Aorta (tissue), 5 donors: ENCODE results near the gene EPHA4. TPM values are rescaled to one million over a fixed set of nuclear protein-coding genes. Genes with fewer than 3 reads are reported as not detected.

Experiments used
- ATAC-seq: fragments of 200-7000 bp; cut with Tn5 transposase; one replicate; pipeline ENCODE4 v1.9.1; 2022; ENCODE audit warnings: moderate library complexity; ENCODE audit not compliant: low FRiP score
- DNase-seq, 2 donors: peaks; one replicate each; pipeline ENCODE4 v3.0.0-alpha.2; 2020
- H3K27ac ChIP-seq, 2 donors: one replicate each; pipeline ENCODE4 v1.5.1; 2013; ENCODE audit warnings: low read length in 2 of 2, mild to moderate bottlenecking in 2 of 2, moderate library complexity in 2 of 2, control low read depth in 1 of 2, inconsistent platforms in 1 of 2, low read depth in 1 of 2
- H3K27me3 ChIP-seq, 2 donors: one replicate each; pipeline ENCODE4 v1.6.1; 2013; ENCODE audit warnings: control low read depth in 1 of 2, low read length in 1 of 2, mild to moderate bottlenecking in 1 of 2, moderate library complexity in 1 of 2; ENCODE audit not compliant: insufficient read depth in 2 of 2, control insufficient read depth in 1 of 2
- H3K36me3 ChIP-seq, 2 donors: one replicate each; pipeline ENCODE4 v1.6.1; 2013; ENCODE audit warnings: control low read depth in 1 of 2, low read length in 1 of 2, mild to moderate bottlenecking in 1 of 2; ENCODE audit not compliant: insufficient read depth in 2 of 2, control insufficient read depth in 1 of 2
- H3K4me1 ChIP-seq, 2 donors: one replicate each; pipeline ENCODE4 v1.6.1; 2013; ENCODE audit warnings: low read length in 2 of 2, control low read depth in 1 of 2, mild to moderate bottlenecking in 1 of 2, moderate library complexity in 1 of 2; ENCODE audit not compliant: insufficient read depth in 2 of 2, control insufficient read depth in 1 of 2
- H3K4me3 ChIP-seq, 2 donors: one replicate each; pipeline ENCODE4 v1.5.1; 2013; ENCODE audit warnings: low read length in 2 of 2, control low read depth in 1 of 2, mild to moderate bottlenecking in 1 of 2
- H3K9me3 ChIP-seq: one replicate; pipeline ENCODE4 v1.6.1; 2013; ENCODE audit warnings: mild to moderate bottlenecking, low read length; ENCODE audit not compliant: control insufficient read depth
- WGBS, 2 donors: extraction: QIAGEN DNeasy Blood & Tissue Kit; methylation state at CpG; one replicate each; pipeline ENCODE4 v1.1.7; 2013; 5-methylcytosine and 5-hydroxymethylcytosine counted together
- intact Hi-C, 2 donors: fragments of 100-400 bp; cut with DNase I; formaldehyde crosslinking; loops; one replicate each; pipeline versions ENCODE4 v1.14.2 to v1.15.0; 2022
- polyA plus RNA-seq, 2 donors: library from polyadenylated mRNA; stranded (reverse); fragments of 200-250 nt; gene quantifications; one replicate each; pipeline ENCODE4 v1.2.3, GENCODE V29; 2013
- total RNA-seq, 2 donors: library from RNA; stranded (reverse); fragmentation: NEBNext Ultra II Directional; extraction: Animal tissue kit (Norgen Biotek cat#: 25700); gene quantifications; one replicate each; pipeline ENCODE4 v1.2.1, GENCODE V29; 2021
- donor health status: healthy with polysubstance abuse.
- donor health status: Bipolar disorder and iron deficiency.
- donor health status: DM: no; HTN: no; CAD: no.
- donor health status: DM: no; HTN: no; CAD: no.
- donor health status: DM: yes; HTN: yes; CAD: no.

The EPHA4 gene
- total and polyA plus RNA-seq, 4 donors: 2.9 to 32.1 (median 12.6) TPM

- Histone ChIP-seq H3K9me3 (no peaks in the 10 kb centered on the region), H3K4me3 (no peak overlapping the region), H3K27me3 (no peaks in the 10 kb centered on the region), H3K36me3 (no peaks in the 10 kb centered on the region), H3K4me1 (no peaks in the 10 kb centered on the region), H3K27ac (no peak overlapping the region)
- intact Hi-C loops: no loop called here
- no peak for ATAC-seq
- DNase-seq: no peak
These were observed 191.4 kb downstream of the EPHA4 start for GRCh38 chr2:221380686-221381085.

- H3K4me1 ChIP-seq: no peaks in the 10 kb centered on the region
- no peaks in the 10 kb centered on the region for H3K36me3 ChIP-seq
- no peaks in the 10 kb centered on the region for H3K9me3 ChIP-seq
- no peak overlapping the region for H3K27ac ChIP-seq
- intact Hi-C loops: no loop called here
- DNase-seq: no peak
- H3K4me3 ChIP-seq: no peak overlapping the region
- no peak for ATAC-seq
- 68 to 70% methylated on average over 5 of the region's 5 CpGs for WGBS, 2 donors
- no peaks in the 10 kb centered on the region for H3K27me3 ChIP-seq
These were observed 192.0 kb downstream of the EPHA4 start for GRCh38 chr2:221380062-221380461.

- WGBS, 2 donors: 87 to 90% methylated on average over 2 of the region's 2 CpGs
- H3K27me3 ChIP-seq: no peaks in the 10 kb centered on the region
- intact Hi-C loops: no loop called here
- H3K27ac ChIP-seq: no peak overlapping the region
- no peaks in the 10 kb centered on the region for H3K4me1 ChIP-seq
- no peak for ATAC-seq
- DNase-seq: no peak
- no peak overlapping the region for H3K4me3 ChIP-seq
- no peaks in the 10 kb centered on the region for H3K36me3 ChIP-seq
- peaks cover 2% of the 10 kb centered on the region for H3K9me3 ChIP-seq
These were observed 194.5 kb downstream of the EPHA4 start for GRCh38 chr2:221377597-221377996.

GRCh38 chr2:221377066-221377465 is 195.0 kb downstream of the EPHA4 start:
- no peak for DNase-seq
- Histone ChIP-seq H3K36me3 (no peaks in the 10 kb centered on the region), H3K27me3 (no peaks in the 10 kb centered on the region), H3K4me1 (no peaks in the 10 kb centered on the region), H3K9me3 (peaks cover 2% of the 10 kb centered on the region), H3K4me3 (no peak overlapping the region), H3K27ac (no peak overlapping the region)
- ATAC-seq: no peak
- WGBS, 2 donors: 95 to 96% methylated on average over 2 of the region's 2 CpGs
- intact Hi-C loops: no loop called here

- Histone ChIP-seq H3K4me3 (no peak overlapping the region), H3K36me3 (no peaks in the 10 kb centered on the region), H3K9me3 (peaks cover 2% of the 10 kb centered on the region), H3K27me3 (peaks cover 0 to 1% of the 10 kb centered on the region in 2 donors), H3K4me1 (no peaks in the 10 kb centered on the region), H3K27ac (no peak overlapping the region)
- no peak for ATAC-seq
- intact Hi-C loops: no loop called here
- WGBS, 2 donors: 93 to 94% methylated on average over 9 of the region's 9 CpGs
- no peak for DNase-seq
These were observed 197.9 kb downstream of the EPHA4 start for GRCh38 chr2:221374234-221374633.

- no peak for ATAC-seq
- WGBS, 2 donors: 67 to 73% methylated on average over 7 of the region's 7 CpGs
- intact Hi-C loops: no loop called here
These were observed 199.2 kb downstream of the EPHA4 start for GRCh38 chr2:221372907-221373306.

GRCh38 chr2:221372159-221372884 is 199.8 kb downstream of the EPHA4 start:
- H3K4me1 ChIP-seq: no peaks in the 10 kb centered on the region
- ATAC-seq: no peak
- peaks cover 0 to 1% of the 10 kb centered on the region in 2 donors for H3K27me3 ChIP-seq
- H3K36me3 ChIP-seq: no peaks in the 10 kb centered on the region
- no peak for DNase-seq
- H3K9me3 ChIP-seq: peaks cover 2% of the 10 kb centered on the region
- 22 to 27% methylated on average over 9 of the region's 9 CpGs for WGBS, 2 donors
- intact Hi-C loops: no loop called here
- no peak overlapping the region for H3K4me3 ChIP-seq
- no peak overlapping the region for H3K27ac ChIP-seq

More at GRCh38 chr2:221372907-221373306, 199.2 kb downstream of the EPHA4 start:
- Histone ChIP-seq H3K4me3 (no peak overlapping the region), H3K9me3 (peaks cover 2% of the 10 kb centered on the region), H3K4me1 (no peaks in the 10 kb centered on the region), H3K27ac (no peak overlapping the region), H3K36me3 (no peaks in the 10 kb centered on the region), H3K27me3 (peaks cover 0 to 1% of the 10 kb centered on the region in 2 donors)
- DNase-seq: no peak

GRCh38 chr2:221371347-221371746 is 200.8 kb downstream of the EPHA4 start:
- no peaks in the 10 kb centered on the region for H3K4me1 ChIP-seq
- DNase-seq (no peak), ATAC-seq (no peak)
- H3K4me3 ChIP-seq: no peak overlapping the region
- H3K9me3 ChIP-seq: peaks cover 2% of the 10 kb centered on the region
- intact Hi-C loops: no loop called here
- H3K27me3 ChIP-seq: peaks cover 0 to 1% of the 10 kb centered on the region in 2 donors
- WGBS, 2 donors: 67 to 82% methylated on average over 6 of the region's 6 CpGs
- H3K27ac ChIP-seq: no peak overlapping the region
- H3K36me3 ChIP-seq: no peaks in the 10 kb centered on the region

- intact Hi-C loops: no loop called here
These were observed 201.3 kb downstream of the EPHA4 start for GRCh38 chr2:221370857-221371211.

More at GRCh38 chr2:221370857-221371211, 201.3 kb downstream of the EPHA4 start:
- Histone ChIP-seq H3K36me3 (no peaks in the 10 kb centered on the region), H3K27me3 (peaks cover 0 to 1% of the 10 kb centered on the region in 2 donors), H3K27ac (no peak overlapping the region), H3K9me3 (peaks cover 2% of the 10 kb centered on the region), H3K4me1 (no peaks in the 10 kb centered on the region), H3K4me3 (no peak overlapping the region)
- ATAC-seq (no peak), DNase-seq (no peak)
- WGBS, 2 donors: 7 to 15% methylated on average over 6 of the region's 6 CpGs
